ENCODE results near the gene PDE3B.
A peak's percentile ranks its signal among the peaks of the same experiment; 100 is the strongest.

Gene PDE3B

DNA sequence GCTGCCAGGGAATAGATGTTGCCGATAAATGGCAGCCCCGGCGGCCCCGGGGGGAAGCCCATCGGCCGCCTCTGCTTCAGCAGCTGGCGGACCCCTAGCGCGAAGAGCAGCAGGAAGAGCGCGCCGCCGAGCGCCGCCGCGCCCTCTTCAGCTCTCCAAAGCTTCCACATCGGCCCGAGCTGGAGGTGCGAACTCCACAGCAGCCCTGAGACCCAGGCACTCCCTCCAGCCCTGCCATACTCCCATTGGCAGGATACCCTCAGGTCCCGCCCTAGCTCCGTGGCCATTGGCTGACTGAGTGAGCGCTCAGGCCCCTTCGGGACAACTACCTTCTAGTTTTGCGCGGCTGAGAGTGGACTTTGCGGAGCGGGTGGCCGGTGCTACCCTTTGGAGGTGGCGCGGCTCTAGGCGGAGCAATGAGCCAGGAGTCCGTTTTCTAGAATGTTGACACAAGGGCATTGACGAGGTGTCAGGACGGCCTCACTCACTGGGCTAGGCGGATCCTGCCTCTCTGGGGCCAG lies 248.5 kb downstream of the PDE3B start, which contains the start of gene CYP2R1:
CYP2R1 (minus strand) TSS at position 196 of the 521 bp plus-strand sequence; CDS start at position 170, 26 bp downstream.
- DNase-seq: peak; percentile 87

DNA sequence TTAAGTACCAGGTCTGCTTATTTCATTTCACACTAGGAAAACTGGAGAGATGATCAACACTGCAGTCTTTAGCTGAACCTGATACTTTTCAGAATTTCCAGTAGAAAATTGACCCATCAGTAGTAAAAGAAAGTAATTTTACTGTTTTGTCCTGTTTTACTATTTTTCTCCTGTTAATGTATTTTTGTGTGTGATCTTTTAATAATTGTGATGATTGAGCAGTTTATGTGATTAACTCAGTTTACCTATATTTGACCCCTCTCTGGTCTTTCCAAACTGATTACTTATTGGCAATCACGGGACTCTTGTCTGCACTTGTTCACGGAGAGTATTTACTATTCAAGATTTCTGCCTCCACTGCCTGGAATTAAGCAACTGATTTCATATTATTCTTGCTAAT lies 249.0 kb downstream of the PDE3B start:
- no peak for DNase-seq

DNA sequence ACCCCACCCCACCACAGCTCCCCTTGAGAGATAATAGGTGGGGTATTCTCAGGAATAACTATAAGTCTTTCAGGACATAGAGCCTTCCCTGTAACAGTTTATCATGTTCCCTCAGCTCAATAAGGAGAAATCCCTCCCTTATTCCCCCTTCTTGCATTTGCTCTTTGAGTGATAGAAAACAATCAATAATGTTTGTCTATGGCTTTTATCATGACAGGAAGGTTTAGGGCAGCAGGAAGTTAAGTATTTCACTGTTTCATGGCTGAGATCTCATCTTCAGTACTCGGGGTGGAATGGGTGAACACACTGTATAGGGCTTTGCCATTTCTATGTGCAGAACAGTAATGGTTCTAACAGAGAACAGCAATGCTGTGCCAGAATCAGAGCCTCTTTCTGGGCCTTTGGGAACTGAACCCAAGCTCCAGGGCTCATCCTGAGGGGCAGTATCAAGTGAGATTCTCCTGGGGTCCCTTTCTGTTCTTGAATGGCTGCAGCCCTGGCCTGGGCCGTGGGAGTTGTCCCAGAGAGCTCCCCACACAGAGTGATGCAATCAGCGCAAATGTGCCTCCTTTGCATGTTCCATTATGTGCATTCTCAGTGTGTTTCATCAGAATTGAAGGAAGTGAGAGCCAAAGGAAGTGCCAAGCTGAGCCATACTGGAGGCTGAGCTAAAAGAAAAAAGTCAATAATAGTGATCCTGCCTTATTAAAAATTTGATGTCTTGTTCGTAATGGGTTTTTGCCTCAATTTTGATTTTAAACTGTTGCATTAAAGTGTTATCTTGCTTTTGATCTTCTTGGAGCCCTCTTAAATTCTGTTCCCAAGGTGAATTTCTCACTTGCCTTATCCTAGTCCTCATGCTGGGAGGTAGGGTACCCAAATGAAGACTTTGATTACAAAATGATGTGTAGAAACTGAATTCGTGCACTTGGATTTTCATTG lies 251.3 kb downstream of the PDE3B start:
- no peak for DNase-seq

DNA sequence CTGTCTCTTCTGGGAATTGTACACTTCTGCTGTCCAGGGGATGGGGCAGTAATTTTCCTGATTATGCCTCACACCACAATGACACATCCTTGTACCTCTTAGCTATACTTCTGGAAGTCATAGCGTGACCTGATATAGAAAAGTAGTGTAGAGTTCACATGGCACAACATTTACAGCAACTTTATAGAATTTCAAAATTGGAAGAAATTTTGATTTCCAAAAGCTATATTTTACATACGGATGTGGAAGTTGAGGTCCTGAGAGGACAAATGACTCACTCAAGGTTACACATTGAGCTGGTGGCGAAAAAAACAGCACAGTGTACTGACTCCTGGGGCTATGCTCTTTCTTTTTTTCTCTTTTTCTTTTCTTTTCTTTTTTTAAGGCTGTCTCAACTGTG lies 254.8 kb downstream of the PDE3B start:
- no peak for DNase-seq

DNA sequence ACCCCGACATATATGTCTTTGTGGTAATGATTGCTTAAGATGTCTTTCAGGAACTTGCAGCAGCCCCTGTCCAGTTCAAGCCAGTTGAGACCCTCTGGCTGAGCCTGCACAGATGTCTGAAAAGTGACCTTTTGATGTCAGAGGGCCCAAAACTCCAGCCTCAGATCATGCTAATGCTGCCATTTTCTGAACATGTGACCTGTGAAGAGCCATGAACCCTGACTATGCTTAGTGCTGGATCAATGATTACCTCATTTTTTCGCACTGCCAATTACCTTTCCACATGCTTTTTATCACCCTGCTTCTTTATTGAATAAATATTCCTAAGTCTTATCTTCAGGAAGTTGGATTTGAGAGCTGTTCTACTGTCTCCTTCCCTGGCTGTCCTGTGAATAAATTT lies 255.3 kb downstream of the PDE3B start:
- no peak for DNase-seq

DNA sequence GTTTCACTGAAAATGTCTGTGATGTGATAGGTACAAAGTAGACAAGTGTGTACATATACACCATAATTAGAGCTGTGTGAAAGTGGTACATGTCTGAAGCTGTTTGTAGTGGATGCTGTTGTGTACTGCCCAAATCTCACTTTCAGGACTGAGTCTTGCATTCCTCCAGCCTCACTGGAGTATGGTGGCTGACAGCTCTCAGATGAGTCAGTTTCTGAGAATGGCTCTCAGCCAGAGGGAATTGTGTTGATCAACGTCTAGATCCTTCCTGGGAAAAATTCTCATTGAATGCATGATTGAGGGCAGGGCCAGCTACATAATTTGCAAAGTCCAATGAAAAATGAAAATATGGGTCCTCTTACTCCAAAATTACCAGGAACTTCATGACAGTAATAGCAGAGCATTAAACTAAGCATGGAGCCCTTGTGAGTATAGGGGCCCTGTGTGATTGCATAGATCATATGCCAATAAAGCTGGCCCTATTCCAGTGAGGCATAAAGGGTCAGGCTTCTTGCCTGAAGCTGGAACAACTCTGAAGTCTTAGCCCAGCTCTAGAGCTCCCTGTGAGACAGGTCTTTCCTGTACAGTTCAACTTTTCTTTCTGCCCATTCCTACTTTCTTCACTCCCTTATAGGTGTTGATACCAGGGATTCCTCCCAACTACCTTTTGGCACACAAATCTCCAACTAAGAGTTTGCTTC lies 259.2 kb downstream of the PDE3B start:
- no peak for DNase-seq

DNA sequence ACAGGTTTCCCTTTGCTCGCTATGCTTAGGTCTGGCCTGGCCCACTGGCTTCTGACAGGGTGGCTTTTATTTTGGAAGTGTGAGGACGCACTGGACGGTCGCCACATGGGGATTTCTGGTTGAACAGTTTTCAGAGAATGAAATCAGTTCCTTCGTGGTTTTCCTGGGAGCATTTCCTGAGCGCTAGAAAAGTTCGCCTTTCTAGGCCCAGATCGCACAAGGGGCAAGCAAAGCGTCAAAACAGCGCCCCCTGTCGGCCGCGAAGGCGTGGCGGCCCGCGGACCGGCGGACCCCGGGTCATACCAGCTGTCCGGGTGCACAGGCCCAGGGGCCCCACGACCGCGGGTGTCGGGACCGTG lies 261.1 kb downstream of the PDE3B start:
- DNase-seq: peak; percentile 87

DNA sequence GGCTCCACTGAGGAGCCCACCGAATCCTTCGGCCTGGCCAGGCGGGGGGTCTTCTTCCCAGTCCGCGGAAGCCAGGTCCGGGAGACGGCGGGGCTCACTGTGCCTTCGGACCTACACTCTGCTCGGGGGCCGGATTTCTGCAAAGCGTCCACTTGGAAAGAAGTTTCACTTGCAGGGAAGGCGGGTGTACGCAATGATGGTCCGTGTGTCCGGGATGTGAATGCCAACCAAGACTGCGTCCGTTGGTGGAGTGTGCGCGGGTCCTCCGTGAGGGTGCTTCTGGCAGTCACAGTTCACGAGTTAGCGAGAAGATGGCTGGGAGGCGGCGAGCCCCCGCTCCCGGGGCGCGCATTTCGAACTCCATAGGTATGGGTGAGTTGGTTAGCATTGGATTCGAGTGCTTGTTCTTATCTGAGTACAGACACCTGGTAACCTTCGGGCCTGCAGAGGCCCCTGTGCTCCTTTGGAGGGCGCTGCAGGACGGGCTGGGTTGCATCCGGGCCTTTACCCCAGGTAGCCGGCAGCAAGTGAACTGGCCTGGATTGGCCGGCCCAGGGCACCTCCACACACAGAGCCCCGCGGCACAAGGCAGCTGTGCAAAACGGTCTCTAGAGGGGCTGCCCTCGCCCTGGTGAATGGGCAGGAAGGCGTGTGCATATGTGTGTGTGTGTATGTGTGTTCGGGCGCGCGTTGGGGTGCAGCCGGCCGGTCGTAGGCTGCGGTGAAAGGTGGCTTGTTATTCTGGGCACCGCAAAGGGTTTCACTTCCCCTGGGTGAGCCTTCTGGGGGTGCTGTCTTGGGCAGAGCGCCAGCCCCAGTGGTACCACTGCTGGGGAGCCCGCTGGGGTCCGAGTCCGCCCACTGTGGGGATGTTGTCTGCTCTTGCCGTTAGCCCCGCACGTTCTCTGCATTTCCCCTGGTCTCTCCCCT lies 261.8 kb downstream of the PDE3B start:
- peak; percentile 65 for DNase-seq

DNA sequence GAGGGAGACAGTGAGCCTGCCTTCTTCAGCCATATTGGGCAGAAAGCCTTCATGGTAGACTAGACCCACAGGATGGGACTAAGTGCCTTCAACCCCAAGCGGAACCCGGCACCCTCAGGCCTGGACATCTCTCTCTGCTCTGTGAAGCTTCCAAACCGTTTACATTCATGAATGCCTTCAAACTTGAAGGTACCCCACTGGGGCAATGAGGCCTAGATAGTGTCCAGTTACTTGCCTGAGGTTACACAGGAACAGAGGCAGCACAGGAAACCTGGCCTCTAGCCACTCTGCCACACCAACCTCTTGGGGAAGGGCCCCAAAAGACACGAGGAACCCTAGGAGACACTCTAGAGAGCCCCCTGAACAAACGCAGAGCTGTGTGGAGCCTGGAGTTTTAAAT lies 263.0 kb downstream of the PDE3B start:
- DNase-seq: no peak

DNA sequence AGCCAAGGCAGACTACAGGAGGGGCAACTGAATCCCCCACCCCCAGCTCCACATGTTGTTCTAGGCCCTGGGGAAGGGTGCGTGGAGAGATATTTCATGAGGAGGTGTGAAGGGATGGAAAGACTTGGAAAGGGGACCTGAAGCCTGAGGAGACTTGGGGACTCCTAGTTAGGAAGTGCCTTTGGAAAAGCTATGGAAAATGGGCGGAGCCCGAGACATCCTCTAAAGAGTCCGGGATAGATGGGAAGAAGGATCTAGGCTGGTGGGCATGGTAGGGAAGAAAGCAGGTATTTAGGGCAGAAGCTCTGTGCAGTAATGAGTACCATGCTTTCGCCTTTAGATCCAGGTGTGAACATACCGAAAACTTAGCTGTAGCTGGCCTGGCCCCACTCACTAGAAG lies 263.4 kb downstream of the PDE3B start:
- DNase-seq: no peak

DNA sequence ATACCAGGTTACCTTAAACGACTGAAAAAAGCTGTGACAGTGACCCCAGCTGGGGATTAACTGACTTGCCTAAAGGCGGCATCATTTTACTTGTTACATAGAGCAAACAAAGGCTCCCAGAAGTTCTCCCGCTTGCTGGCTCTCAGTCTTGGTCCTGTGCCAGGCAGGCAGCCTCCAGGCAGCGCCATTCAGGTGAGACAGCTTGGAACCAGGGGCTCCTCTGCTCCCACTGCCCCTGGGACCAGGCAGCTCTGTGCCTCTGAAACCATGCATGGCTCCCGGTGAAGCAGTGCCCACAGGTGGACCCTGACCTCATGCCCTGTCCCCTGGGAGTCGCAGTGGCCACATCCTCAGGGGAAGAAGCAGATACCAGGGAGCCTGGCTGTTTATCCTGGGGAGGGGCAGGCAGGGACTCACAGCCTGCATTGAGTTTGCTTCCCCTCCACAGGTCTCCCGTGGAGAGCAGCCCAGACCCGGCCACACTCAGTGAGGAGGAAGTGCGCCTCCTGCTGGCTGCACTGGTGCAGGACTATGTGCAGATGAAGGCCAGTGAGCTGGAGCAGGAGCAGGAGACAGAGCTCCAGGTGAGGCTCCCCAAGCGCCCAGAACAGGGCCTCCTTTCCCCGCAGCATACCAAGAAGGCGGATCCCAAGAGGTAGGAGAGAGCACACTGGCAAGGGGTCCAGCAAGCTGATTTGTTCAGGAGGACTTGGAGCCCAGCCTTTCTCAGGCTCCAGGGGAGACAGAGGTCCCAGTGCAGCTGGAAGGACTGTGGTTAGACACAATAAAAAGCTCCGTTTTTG lies 264.0 kb downstream of the PDE3B start:
- DNase-seq: peak; percentile 90

DNA sequence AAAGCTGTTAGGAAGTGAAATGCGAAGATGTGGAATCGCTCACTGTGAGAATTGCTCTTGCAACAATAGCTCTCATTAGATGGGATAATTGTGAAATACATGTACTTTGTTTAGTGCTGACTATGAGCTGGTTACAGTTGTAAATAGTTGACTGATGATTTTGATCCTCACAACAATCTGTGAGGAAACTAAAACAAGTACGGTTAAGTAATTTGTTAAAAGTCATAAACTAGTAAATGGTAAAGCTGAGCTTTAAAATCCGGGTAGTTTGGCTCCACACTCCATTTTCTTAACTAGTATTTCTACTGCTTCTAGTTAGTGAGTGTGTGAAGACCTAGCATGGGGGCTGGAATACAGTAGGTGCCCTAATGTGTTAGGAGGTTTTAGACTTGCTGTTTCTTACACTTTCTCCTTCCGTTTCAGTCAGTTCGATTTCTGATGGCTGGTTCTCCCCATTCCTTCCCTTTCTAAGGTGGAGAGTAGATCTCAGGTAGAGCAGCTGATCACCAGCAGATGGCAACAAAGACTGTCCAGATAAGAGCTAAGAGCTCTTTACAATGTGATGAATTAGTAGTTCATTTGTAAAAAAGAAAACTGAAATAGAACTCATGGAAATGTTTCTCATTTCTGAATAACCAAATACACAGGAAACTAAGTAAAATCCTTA lies 264.7 kb downstream of the PDE3B start:
- peak; percentile 10 for DNase-seq

DNA sequence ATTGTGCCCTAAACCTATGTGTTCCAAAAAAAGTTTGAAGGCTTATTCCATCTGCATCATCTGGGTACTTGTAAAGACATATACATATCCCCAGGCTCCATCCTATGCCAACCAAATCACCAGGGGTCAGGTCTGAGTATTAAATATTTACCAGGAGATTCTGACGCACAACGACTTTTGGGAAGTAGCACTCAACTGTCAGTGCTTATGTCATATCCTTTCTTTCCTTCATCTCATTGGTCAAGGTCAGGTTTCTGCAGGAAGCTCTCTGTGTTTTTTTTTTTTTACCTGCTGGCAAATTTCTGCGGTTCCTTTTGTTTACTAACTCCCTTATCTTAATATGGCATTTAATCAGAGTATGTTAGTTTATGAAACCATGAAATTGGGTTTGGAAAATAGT lies 270.9 kb downstream of the PDE3B start:
- DNase-seq: no peak

DNA sequence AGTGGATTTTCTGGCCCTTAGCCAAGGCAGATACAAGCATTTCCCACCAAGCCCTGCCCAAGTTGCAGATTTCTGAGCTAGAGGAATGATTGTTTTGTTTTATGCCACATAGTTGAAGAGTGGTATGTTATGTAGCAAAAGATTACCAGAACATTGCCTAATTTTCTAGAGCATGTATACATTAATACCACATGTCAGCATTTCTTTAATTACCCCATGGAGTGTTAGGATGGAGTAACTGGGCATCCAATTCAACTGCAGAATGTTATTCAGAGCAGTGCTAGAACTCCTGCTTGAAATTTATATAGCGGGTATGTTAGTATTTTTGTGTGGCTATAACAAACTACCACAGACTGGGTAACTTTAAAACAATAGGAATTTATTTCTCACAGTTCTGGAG lies 272.8 kb downstream of the PDE3B start:
- DNase-seq: no peak
